Fibroblast of pulmonary artery (primary cell): ENCODE results near the gene ATOSA.
A peak's percentile ranks its signal among the peaks of the same experiment; 100 is the strongest.

Experiments
- DNase-seq: peaks from one replicate; pipeline ENCODE4 v3.0.0-alpha.2; 2010; ENCODE audit warnings: low read depth
- H3K4me3 ChIP-seq: replicated peaks from 2 replicates; pipeline ENCODE4 v1.5.1; 2011; ENCODE audit warnings: low read depth, mild to moderate bottlenecking, control low read depth, low read length, moderate library complexity
- TF ChIP-seq, protein P1 (sequence below): IDR thresholded peaks from 2 replicates; pipeline ENCODE4 v1.5.1; 2011; ENCODE audit warnings: mild to moderate bottlenecking, control low read depth, low read length, inconsistent platforms; ENCODE audit errors: missing control alignments

Gene ATOSA, protein sequence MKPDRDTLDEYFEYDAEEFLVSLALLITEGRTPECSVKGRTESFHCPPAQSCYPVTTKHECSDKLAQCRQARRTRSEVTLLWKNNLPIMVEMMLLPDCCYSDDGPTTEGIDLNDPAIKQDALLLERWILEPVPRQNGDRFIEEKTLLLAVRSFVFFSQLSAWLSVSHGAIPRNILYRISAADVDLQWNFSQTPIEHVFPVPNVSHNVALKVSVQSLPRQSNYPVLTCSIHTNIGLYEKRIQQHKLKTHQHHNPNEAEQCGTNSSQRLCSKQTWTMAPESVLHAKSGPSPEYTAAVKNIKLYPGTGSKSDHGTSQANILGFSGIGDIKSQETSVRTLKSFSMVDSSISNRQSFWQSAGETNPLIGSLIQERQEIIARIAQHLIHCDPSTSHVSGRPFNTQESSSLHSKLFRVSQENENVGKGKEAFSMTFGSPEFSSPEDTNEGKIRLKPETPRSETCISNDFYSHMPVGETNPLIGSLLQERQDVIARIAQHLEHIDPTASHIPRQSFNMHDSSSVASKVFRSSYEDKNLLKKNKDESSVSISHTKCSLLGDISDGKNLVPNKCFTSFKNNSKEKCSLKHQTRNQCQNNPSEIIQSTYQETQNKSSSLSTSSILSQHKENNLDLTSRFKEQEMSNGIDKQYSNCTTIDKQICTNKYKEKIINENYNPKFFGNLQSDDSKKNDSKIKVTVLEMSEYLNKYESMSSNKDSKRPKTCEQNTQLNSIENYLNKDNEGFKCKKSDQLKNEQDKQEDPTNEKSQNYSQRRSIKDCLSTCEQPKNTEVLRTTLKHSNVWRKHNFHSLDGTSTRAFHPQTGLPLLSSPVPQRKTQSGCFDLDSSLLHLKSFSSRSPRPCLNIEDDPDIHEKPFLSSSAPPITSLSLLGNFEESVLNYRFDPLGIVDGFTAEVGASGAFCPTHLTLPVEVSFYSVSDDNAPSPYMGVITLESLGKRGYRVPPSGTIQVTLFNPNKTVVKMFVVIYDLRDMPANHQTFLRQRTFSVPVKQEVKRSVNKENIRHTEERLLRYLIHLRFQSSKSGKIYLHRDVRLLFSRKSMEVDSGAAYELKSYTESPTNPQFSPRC

GRCh38 chr15:52679232-52680040, at the start of gene ATOSA:
ATOSA (minus strand) TSS chr15:52679388; CDS start chr15:52678021, 1,367 bp downstream.
- H3K4me3 ChIP-seq = peak within 1 kb of the TSS; percentile 80
- TF ChIP-seq, protein P1, sequence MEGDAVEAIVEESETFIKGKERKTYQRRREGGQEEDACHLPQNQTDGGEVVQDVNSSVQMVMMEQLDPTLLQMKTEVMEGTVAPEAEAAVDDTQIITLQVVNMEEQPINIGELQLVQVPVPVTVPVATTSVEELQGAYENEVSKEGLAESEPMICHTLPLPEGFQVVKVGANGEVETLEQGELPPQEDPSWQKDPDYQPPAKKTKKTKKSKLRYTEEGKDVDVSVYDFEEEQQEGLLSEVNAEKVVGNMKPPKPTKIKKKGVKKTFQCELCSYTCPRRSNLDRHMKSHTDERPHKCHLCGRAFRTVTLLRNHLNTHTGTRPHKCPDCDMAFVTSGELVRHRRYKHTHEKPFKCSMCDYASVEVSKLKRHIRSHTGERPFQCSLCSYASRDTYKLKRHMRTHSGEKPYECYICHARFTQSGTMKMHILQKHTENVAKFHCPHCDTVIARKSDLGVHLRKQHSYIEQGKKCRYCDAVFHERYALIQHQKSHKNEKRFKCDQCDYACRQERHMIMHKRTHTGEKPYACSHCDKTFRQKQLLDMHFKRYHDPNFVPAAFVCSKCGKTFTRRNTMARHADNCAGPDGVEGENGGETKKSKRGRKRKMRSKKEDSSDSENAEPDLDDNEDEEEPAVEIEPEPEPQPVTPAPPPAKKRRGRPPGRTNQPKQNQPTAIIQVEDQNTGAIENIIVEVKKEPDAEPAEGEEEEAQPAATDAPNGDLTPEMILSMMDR = no peak
- peak; percentile 87 for DNase-seq

GRCh38 chr15:52728899-52729298, 49.7 kb upstream of the ATOSA start:
- TF ChIP-seq, protein P1 = no peak
- DNase-seq = peak; percentile 47
- H3K4me3 ChIP-seq = no peak overlapping the region

DNA sequence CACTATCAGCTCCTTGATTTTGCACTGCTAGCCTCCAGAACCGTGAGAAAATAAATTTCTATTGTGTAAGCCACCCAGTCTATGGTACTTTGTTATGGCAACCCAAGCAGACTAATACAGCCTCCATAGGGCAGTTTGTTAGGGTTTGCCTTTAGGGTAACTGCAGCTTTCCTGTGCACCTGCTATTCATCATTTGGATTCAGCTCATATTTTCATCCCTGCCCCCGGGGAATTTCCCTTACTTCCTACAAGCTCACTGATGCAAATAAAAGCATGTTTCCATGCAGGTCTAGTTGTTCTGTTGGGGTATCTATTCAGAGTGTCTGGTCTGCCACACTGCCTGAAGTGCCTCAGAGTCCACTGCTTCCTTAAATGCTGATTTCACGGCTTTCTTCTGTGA, 48.6 kb upstream of the ATOSA start:
- DNase-seq = no peak
- H3K4me3 ChIP-seq = no peak overlapping the region
- TF ChIP-seq, protein P1 = no peak

- TF ChIP-seq, protein P1 = no peak
- DNase-seq = no peak
Measured at GRCh38 chr15:52726195-52726594, 47.0 kb upstream of the ATOSA start.

GRCh38 chr15:52718551-52718950, 39.4 kb upstream of the ATOSA start:
- TF ChIP-seq, protein P1 = no peak
- no peak overlapping the region for H3K4me3 ChIP-seq
- no peak for DNase-seq

More at GRCh38 chr15:52726195-52726594, 47.0 kb upstream of the ATOSA start:
- no peak overlapping the region for H3K4me3 ChIP-seq

GRCh38 chr15:52717924-52718323, 38.7 kb upstream of the ATOSA start:
- no peak overlapping the region for H3K4me3 ChIP-seq
- TF ChIP-seq, protein P1 = no peak
- peak; percentile 18 for DNase-seq
